MM.1S (cell line): Measurements from ENCODE around the gene TMEM239.

ENCODE experiments used
- EZH2 ChIP-seq: fragments of 300-600 bp; sonication (generic); optimal IDR thresholded peaks from 2 replicates; pipeline ENCODE3; 2017; ENCODE audit warnings: low read depth, mild to moderate bottlenecking, antibody characterized with exemption, low read length, mixed read lengths
- EZH2phosphoT487 ChIP-seq: fragments of 300-600 bp; sonication (generic); IDR thresholded peaks from 2 replicates; pipeline ENCODE4 v1.6.1; 2018; ENCODE audit warnings: antibody characterized with exemption, low read length

DNA sequence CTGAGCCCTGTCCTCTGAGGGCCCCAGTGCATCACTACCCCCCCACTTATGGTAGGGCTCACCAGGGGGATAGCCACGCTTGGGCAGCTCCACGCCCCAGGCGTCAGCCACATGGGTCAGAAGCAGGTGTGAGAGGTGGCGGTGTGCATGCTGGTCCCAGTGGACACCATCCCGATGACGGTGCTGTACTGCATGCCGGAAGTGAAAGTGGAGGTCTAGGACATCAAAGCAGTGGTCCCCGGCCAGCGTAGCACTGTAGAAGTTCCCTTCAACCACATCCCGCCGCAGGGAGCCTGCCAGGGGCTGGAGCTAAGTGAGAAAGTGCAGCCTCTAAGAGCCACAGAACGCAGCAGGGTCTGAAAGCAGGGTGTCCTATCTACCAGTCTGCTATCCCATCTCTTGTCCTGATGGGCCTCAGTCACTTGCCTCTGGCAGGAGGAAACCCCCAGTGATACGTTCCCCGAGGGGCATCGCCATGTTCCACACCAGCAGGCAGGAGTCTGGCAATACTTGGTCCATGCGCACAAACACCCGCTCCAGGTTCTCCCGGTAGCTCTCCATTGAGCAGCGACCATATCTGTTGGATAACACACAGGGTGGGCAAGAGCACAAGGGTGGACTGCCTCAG is 22.1 kb downstream of the TMEM239 start:
- no peak for TF ChIP-seq EZH2
- no peak for TF ChIP-seq EZH2phosphoT487
